GM21390 (cell line): ENCODE measurements around the gene CASP4.
A peak's percentile ranks its signal among the peaks of the same experiment; 100 is the strongest.
"Not testable (repeated sequence)": the region's sequence is repeated elsewhere in the genome, so short reads cannot be mapped to it uniquely, and the experiment has no call there.

Source experiments
- ATAC-seq: cut with Tn5 transposase; IDR thresholded peaks from one replicate; pipeline ENCODE4 v1.9.1; 2021; ENCODE audit not compliant: unreplicated experiment

The CASP4 gene

DNA sequence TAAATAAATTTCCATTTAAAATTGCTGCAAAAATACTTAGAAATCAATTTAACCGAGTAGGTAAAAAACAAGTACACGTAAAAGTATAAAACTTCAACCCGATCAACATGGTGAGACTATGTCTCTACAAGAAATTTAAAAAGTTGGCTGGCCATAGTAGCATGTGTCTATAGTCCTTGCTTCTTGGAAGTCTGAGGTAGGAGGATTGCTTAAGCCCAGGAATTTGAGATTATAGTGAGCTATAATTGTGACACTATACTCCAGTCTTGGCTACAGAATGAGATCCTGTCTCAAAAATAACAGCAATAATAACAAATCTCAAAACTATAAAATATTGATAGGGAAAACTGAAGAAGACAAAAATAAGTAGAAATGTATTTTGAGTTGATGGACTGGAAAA lies 11.1 kb downstream of the CASP4 start:
- ATAC-seq, result no peak

GRCh38 chr11:104956528-104956927 lies 11.8 kb downstream of the CASP4 start:
- no peak for ATAC-seq

- ATAC-seq, result peak; percentile 88
Observed at GRCh38 chr11:104946907-104947306, 21.5 kb downstream of the CASP4 start.

GRCh38 chr11:104944076-104944475 lies 24.3 kb downstream of the CASP4 start:
- no peak for ATAC-seq

DNA sequence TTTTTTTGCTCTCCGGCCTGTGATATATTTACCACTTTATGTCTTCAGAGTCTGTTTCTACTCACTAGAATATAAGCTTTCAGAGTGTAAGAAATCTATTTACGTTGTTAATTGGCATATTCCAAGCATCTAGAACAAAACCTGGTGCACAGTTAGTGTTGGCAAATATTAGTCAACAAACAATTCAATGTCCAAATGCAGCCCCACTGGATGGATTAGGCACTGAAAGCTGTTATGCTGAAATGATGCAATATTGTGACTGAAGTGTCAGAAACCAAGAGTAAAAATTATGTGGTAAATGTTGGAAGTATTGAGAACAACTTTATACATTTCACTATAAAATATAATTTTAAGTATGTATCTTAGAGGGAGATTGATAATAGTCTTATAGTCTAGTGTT lies 24.8 kb downstream of the CASP4 start:
- ATAC-seq, result no peak

- ATAC-seq, result no peak
Observed at GRCh38 chr11:104934594-104934993, 33.8 kb downstream of the CASP4 start.

- ATAC-seq, result not testable (repeated sequence)
Observed at GRCh38 chr11:104934073-104934472, 34.3 kb downstream of the CASP4 start.

DNA sequence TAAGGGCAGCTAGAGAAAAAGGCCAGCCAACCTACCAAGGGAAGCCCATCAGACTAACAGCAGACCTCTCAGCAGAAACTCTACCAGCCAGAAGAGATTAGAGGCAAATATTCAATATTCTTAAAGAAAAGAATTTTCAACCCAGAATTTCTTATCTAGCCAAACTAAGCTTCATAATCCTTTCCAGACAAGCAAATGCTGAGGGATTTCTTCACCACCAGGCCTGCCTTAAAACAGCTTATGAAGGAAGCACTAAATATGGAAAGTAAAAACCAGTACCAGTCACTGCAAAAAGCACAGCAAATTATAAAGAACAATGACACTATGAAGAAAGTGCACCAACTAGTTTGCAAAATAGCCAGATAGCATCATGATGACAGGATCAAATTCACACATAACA lies 39.6 kb downstream of the CASP4 start:
- ATAC-seq, result no peak

- no peak for ATAC-seq
Observed at GRCh38 chr11:104926771-104927611, 41.4 kb downstream of the CASP4 start.

GRCh38 chr11:104925850-104926249 lies 42.5 kb downstream of the CASP4 start:
- ATAC-seq, result no peak

DNA sequence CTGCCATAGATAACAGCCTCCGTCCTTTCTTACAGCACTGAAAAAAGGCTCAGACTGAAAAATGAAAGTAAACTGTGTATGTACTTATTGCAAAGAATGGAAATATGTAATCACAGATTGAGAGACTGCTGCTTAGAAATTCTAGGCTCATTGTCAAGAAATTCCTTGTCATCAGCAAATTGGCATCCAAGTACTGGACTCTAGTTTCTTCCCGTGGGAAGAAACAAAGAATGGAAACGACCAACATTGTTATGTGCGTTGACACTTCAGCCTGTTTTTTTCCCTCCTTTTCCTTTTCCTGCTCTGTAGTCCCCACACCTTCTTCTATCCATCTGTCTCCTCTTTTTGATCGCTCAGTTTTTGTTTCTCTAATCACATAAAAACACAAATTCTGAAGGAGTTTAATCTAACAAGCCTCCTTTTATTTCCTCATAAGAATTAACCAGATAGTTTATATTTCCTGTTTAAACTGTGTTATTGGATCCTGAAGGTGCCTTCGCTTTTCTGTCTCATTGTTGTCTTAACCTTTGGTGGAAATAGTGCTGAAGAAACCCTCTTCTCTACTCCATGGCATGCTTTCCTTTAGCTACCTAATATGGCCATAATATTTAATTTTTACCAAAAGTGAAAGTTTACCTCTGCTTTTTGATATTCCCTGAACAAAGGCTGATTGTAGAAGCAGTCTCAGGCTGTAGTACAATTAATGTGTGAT lies 50.1 kb downstream of the CASP4 start:
- ATAC-seq, result peak; percentile 84

DNA sequence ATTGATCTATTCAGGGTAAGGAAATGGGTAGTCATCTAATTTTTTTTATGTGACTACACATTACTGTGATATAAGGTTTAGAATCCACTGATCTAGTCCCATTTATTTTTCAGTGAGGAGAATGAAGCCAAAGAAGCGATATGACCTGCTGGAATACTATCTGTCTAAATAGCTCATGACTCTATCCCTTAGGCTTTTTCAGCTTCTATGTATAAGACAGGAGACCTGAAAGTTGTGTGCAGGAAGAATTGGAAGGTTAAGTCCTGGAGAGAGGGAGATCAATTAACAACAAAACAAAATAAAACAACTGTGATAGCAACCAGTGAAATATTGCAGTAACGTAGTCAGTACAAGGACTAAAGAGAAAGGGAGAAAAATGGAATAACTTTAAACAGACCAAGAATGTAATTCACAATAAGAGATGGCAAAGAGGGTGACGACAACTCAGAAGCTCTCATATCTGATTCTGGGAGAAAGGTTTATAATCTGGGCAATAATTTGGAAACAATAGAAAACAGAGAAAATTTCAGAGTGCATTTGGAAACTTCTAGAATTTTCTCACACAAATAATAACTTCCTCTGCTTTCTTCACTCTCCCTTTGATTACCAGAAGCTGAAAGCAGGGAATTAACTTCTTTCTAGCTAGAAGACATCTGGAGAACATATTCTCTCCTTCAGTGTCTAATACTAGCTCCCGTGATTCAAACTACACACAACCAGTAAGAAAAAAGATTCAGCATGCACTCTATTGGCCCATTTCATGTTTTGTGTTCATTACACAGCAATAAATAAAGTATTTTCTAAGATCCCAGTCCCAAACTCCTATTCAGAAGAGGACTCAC lies 50.9 kb downstream of the CASP4 start:
- peak; percentile 57 for ATAC-seq

DNA sequence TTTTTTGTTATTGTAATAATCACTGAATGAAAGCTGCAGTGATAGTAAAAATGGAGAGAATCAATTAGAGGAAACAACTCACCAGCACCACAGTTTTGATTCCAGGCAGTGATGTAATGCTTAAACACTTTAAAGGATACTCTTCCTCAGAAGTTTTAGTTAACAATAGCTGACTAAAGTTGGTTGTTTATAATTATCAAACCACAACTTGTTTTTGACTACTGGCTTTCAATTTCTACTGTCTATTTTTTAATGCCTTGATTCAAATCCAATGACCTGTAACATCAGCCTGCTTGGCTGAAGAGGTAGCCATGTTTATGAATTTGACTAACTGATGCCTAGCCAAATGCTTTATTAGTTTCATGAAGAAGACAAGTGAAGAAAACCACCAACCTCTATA lies 51.9 kb downstream of the CASP4 start:
- no peak for ATAC-seq

DNA sequence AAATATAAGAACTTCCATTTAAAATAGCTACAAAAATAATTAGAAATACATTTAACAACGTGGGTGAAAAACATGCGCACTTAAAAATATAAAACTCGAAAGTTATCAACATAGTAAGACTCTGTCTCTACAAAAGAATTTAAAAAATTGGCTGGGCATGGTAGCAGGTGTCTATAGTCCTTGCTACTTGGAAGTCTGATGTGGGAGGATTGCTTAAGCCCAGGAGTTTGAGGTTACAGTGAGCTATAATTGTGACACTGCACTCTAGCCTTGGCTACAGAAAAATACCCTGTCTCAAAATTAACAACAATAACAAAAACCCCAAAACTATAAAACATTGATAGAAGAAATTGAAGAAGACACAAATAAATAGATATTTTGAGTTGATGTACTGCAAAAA lies 56.3 kb downstream of the CASP4 start:
- no peak for ATAC-seq

- peak; percentile 18 for ATAC-seq
Observed at GRCh38 chr11:104908186-104908531, 60.2 kb downstream of the CASP4 start.

GRCh38 chr11:104907521-104908185 lies 60.7 kb downstream of the CASP4 start:
- ATAC-seq, result peak; percentile 76

DNA sequence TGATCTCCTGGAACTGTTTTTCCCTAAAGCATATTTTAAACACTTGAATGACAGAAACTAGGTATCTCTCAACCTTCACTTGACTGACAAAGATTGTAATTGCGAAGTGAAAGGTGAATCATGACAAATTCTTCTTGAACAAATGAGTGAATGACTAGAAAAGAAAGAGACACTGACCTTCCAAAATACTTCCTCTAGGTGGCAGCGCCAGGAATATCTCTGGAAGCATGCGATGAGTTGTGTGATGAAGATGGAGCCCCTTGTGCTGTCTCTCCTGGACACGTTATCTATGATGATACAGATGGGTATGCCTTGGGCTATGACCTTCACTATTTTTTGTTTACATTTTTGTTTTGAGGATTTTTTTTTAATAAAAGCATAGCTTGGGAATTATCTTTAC lies 63.1 kb downstream of the CASP4 start:
- ATAC-seq, result no peak

DNA sequence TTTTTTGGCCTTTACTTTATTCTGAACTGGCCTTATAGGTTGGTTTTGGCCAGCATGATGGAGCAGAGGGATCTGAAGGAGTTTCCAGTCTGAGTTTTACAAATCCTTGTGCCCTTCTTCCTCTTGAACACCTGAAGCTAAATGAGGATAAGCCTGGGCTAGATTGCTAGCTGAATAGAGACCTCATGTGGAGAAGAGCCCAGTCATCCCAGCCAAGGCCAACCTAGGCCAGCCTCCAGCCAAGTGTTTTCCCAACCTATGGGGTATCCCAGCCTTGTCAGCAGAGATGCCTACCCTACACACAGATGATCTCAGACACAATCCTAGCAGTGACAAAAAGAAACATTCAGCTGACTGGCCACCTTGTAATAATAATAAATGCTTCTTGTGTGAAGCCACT lies 69.1 kb downstream of the CASP4 start:
- ATAC-seq, result no peak

GRCh38 chr11:104898685-104899013 lies 69.7 kb downstream of the CASP4 start:
- ATAC-seq, result peak; percentile 8

DNA sequence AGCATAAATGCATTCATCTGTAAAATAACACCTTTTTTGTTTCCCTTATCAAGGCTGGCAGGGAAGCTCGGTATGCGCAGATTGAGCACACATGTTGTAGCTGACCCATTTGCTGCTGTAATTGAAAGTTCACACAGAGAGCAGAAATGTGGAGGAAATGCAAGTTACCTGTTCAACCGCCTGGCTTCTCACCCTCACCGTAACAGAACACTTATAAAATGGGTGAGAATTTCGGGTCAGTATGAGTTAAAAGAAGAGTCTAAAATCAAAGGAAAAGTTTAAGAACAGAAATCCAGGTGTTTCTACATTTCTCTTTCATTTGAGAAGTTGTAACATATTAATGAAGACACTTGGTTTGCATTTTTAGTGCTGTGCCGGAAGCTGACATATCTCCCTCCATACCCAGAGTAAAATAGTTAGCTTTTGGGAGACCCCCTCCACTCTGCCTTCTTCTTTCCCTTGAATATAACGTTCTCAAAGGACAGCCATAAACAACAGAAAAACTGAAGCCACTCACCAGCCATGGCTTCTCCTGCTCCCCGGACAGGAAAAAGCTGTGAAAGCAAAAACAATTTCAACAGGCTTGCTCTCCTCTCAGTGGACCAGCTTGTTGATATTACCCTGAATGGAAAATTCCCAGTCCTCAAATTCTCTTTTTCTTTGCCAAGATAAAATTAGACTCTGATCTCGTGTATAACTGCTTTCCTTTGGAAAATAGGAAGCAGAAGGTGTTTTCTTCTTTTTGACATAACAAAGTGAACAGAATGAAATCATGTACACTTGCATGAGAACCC lies 70.3 kb downstream of the CASP4 start, which contains the start of gene CASP12:
Gene CASP12, minus strand, starts transcription at position 570 of the 794 bp plus-strand sequence.
- ATAC-seq, result peak; percentile 90
